Caki2 (cell line): Measurements from ENCODE around the gene LLPH. TPM values are rescaled to one million over a fixed set of nuclear protein-coding genes. Genes with fewer than 3 reads are reported as not detected.

Experiments used
- DNase-seq: peaks from one replicate; pipeline ENCODE4 v3.0.0-alpha.2; 2015; ENCODE audit warnings: low read depth
- in situ Hi-C: cut with HindIII; loops from 2 replicates; pipeline ENCODE4 v1.10.0; 2016; ENCODE audit warnings: low sequenced_read_pairs, low pct_unique_long_range_greater_than_20kb, mixed read lengths
- total RNA-seq: library from RNA; depleted of rRNA; stranded (reverse); fragments of >200 nt; shearing (Covaris generic); gene quantifications from 2 replicates; pipeline ENCODE4 v1.2.3, GENCODE V29; 2014; ENCODE audit warnings: low replicate concordance; rRNA removed

Gene LLPH
- total RNA-seq, 1 experiment from 2014 or later: 41.7 TPM

GRCh38 chr12:66072135-66072534 lies 58.4 kb downstream of the LLPH start:
- DNase-seq: no peak
- in situ Hi-C loops: no loop called here

- DNase-seq: no peak
- in situ Hi-C loops: no loop called here
Measured at GRCh38 chr12:66071549-66071948, 59.0 kb downstream of the LLPH start.

- in situ Hi-C loops: no loop called here
- no peak for DNase-seq
Measured at GRCh38 chr12:66070378-66071120, 60.0 kb downstream of the LLPH start.

GRCh38 chr12:66066929-66067523 lies 63.5 kb downstream of the LLPH start:
- in situ Hi-C loops: no loop called here
- DNase-seq: no peak

Other genes starting within 250 kb of the LLPH start
- 45.5 and 46.1 TPM in 2 replicates for gene TMBIM4, start 39.2 kb upstream of the LLPH start, total RNA-seq
- gene IRAK3, start 58.5 kb upstream of the LLPH start, total RNA-seq: 0.47 TPM in 1 of 2 replicates, not detected in the other
- gene HELB, start 171.7 kb upstream of the LLPH start, total RNA-seq: 7.8 and 8.0 TPM in 2 replicates